Neural progenitor cell (in vitro differentiated cells): ENCODE results near the gene PRKAG2. TPM values are rescaled to one million over a fixed set of nuclear protein-coding genes. Genes with fewer than 3 reads are reported as not detected.

Experiments used
- DNase-seq: peaks from one replicate; pipeline ENCODE4 v3.0.0-alpha.2; 2016; ENCODE audit warnings: low spot score
- H2AFZ ChIP-seq: fragments of 200-600 bp; sonication (generic); replicated peaks from 2 replicates; pipeline ENCODE4 v1.6.1; 2016; ENCODE audit warnings: antibody characterized with exemption
- H3F3A ChIP-seq: fragments of 200-600 bp; sonication (generic); 2 replicates; pipeline ENCODE4 v1.6.1; 2016; ENCODE audit warnings: antibody characterized with exemption, low read depth
- H3K27ac ChIP-seq: fragments of 200-600 bp; sonication (generic); 2 replicates; pipeline ENCODE4 v1.5.1; 2016; ENCODE audit warnings: mild to moderate bottlenecking
- H3K27me3 ChIP-seq: fragments of 200-600 bp; sonication (generic); 2 replicates; pipeline ENCODE4 v1.6.1; 2016; ENCODE audit warnings: mild to moderate bottlenecking, moderate library complexity
- H3K36me3 ChIP-seq: fragments of 200-600 bp; sonication (generic); 2 replicates; pipeline ENCODE4 v1.5.1; 2016
- H3K4me1 ChIP-seq: fragments of 200-600 bp; sonication (generic); 2 replicates; pipeline ENCODE4 v1.6.1; 2016; ENCODE audit warnings: mixed run types
- H3K4me2 ChIP-seq: fragments of 200-600 bp; sonication (generic); 2 replicates; pipeline ENCODE4 v1.6.1; 2016
- H3K4me3 ChIP-seq: fragments of 200-600 bp; sonication (generic); 2 replicates; pipeline ENCODE4 v1.5.1; 2016
- H3K79me2 ChIP-seq: fragments of 200-600 bp; sonication (generic); 2 replicates; pipeline ENCODE4 v1.6.1; 2016; ENCODE audit warnings: low read depth
- H3K9ac ChIP-seq: fragments of 200-600 bp; sonication (generic); 2 replicates; pipeline ENCODE4 v1.6.1; 2016
- H3K9me3 ChIP-seq: fragments of 200-600 bp; sonication (generic); 2 replicates; pipeline ENCODE4 v1.5.1; 2016; ENCODE audit warnings: low read depth
- H4K20me1 ChIP-seq: fragments of 200-600 bp; sonication (generic); 2 replicates; pipeline ENCODE4 v1.6.1; 2016; ENCODE audit warnings: low read depth
- H3K27ac Mint-ChIP-seq: 3 replicates; pipeline ENCODE4 v1.8.0; 2021; ENCODE audit warnings: mixed read lengths
- H3K27me3 Mint-ChIP-seq: 2 replicates; pipeline ENCODE4 v1.8.0; 2022; ENCODE audit warnings: low read depth, mild to moderate bottlenecking, inconsistent platforms, moderate library complexity, mixed read lengths; ENCODE audit not compliant: insufficient read depth
- H3K36me3 Mint-ChIP-seq: 3 replicates; pipeline ENCODE4 v1.8.0; 2021; ENCODE audit warnings: mixed read lengths
- H3K4me1 Mint-ChIP-seq: 3 replicates; pipeline ENCODE4 v1.8.0; 2021; ENCODE audit warnings: mixed read lengths
- H3K4me3 Mint-ChIP-seq: 3 replicates; pipeline ENCODE4 v1.8.0; 2021; ENCODE audit warnings: mild to moderate bottlenecking, moderate library complexity, mixed read lengths
- H3K9me3 Mint-ChIP-seq: 3 replicates; pipeline ENCODE4 v1.8.0; 2020; ENCODE audit warnings: mixed read lengths
- EZH2 ChIP-seq: fragments of 200-600 bp; sonication (generic); IDR thresholded peaks from 2 replicates; pipeline ENCODE4 v1.6.1; 2017; ENCODE audit warnings: antibody characterized with exemption, mild to moderate bottlenecking, moderate library complexity
- EZH2phosphoT487 ChIP-seq: fragments of 200-600 bp; sonication (generic); IDR thresholded peaks from 2 replicates; pipeline ENCODE4 v1.6.1; 2017; ENCODE audit warnings: antibody characterized with exemption
- total RNA-seq: library from RNA; depleted of rRNA; stranded (reverse); fragments of >200 nt; gene quantifications from 2 replicates; pipeline ENCODE4 v1.2.3, GENCODE V29; 2015; ENCODE audit warnings: low replicate concordance
- TF ChIP-seq, protein P1 (sequence below): fragments of 200-600 bp; sonication (generic); IDR thresholded peaks from 2 replicates; pipeline ENCODE4 v1.5.1; 2017; ENCODE audit warnings: antibody characterized with exemption, mild to moderate bottlenecking

PRKAG2 gene
- total RNA-seq, 1 donor from 2014 or later = 11.4 TPM

DNA sequence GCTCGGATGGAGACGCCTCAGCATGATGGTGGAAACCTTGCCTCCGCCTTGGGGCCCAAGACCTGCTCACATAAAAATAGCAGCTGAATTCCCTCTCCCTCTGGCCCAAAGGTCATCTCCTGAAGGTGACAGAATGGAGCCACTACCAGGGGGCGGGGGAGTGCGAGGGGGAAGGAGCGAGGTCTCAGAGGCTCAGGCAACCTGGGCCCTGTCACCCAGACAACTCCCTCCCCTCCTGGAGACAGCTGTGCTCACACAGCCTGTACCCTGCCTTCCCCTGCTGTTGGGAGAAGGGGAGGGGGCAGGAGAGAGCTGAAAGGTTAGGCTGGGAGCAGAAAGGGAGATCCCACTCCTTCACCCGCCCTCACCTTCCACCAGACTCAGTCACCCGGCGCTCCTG, 184.2 kb downstream of the PRKAG2 start:
- Mint-ChIP-seq H3K27me3 (peaks cover 12% of the 10 kb centered on the region), H3K36me3 (no peaks in the 10 kb centered on the region), H3K4me3 (no peak overlapping the region), H3K9me3 (no peaks in the 10 kb centered on the region), H3K27ac (no peak overlapping the region), H3K4me1 (peaks cover 31% of the 10 kb centered on the region)
- Histone ChIP-seq H4K20me1 (no peaks in the 10 kb centered on the region), H3K27me3 (no peaks in the 10 kb centered on the region), H3K9ac (no peak overlapping the region), H3K79me2 (no peaks in the 10 kb centered on the region), H3K27ac (no peak overlapping the region), H3K9me3 (no peaks in the 10 kb centered on the region), H3K36me3 (no peaks in the 10 kb centered on the region), H3K4me3 (no peak overlapping the region), H3K4me1 (peaks cover 16% of the 10 kb centered on the region), H2AFZ (no peak overlapping the region), H3F3A (peaks cover 4% of the 10 kb centered on the region), H3K4me2 (no peak overlapping the region)
- no peak for DNase-seq
- TF ChIP-seq, protein P1, sequence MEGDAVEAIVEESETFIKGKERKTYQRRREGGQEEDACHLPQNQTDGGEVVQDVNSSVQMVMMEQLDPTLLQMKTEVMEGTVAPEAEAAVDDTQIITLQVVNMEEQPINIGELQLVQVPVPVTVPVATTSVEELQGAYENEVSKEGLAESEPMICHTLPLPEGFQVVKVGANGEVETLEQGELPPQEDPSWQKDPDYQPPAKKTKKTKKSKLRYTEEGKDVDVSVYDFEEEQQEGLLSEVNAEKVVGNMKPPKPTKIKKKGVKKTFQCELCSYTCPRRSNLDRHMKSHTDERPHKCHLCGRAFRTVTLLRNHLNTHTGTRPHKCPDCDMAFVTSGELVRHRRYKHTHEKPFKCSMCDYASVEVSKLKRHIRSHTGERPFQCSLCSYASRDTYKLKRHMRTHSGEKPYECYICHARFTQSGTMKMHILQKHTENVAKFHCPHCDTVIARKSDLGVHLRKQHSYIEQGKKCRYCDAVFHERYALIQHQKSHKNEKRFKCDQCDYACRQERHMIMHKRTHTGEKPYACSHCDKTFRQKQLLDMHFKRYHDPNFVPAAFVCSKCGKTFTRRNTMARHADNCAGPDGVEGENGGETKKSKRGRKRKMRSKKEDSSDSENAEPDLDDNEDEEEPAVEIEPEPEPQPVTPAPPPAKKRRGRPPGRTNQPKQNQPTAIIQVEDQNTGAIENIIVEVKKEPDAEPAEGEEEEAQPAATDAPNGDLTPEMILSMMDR = no peak
- no peak for TF ChIP-seq EZH2phosphoT487
- TF ChIP-seq EZH2 = no peak

DNA sequence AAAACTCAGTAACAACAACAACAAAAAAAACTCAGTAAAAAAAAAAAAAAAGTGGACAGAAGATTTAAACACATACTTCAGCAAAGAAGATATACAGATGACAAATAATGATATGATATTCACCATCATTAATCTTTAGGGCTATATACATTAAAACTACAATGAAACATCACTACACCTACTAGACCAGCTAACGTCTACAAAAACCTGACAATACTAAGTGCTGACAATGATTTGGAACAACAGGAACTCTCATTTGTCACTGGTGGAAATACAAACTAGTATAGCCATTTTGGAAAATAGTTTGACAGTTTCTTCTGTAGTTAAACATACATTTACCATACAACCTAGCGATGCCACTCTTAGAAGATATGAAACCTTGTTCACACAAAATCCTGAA, 185.5 kb downstream of the PRKAG2 start:
- Histone ChIP-seq H2AFZ (no peak overlapping the region), H3K27me3 (no peaks in the 10 kb centered on the region), H3F3A (peaks cover 2% of the 10 kb centered on the region), H3K27ac (no peak overlapping the region), H4K20me1 (no peaks in the 10 kb centered on the region), H3K9me3 (no peaks in the 10 kb centered on the region), H3K79me2 (no peaks in the 10 kb centered on the region), H3K36me3 (no peaks in the 10 kb centered on the region), H3K4me2 (no peak overlapping the region), H3K4me1 (peaks cover 10% of the 10 kb centered on the region), H3K9ac (no peak overlapping the region), H3K4me3 (no peak overlapping the region)
- Mint-ChIP-seq H3K27ac (no peak overlapping the region), H3K27me3 (peaks cover 12% of the 10 kb centered on the region), H3K4me1 (peaks cover 39% of the 10 kb centered on the region), H3K4me3 (no peak overlapping the region), H3K36me3 (no peaks in the 10 kb centered on the region), H3K9me3 (no peaks in the 10 kb centered on the region)
- TF ChIP-seq, protein P1 = no peak
- TF ChIP-seq EZH2phosphoT487 (no peak), EZH2 (no peak)
- no peak for DNase-seq

GRCh38 chr7:151690606-151691005, 186.3 kb downstream of the PRKAG2 start:
- H3K4me2 ChIP-seq = no peak overlapping the region

More at GRCh38 chr7:151690606-151691005, 186.3 kb downstream of the PRKAG2 start:
- Histone ChIP-seq H3K27me3 (no peaks in the 10 kb centered on the region), H3K36me3 (no peaks in the 10 kb centered on the region), H3K4me3 (no peak overlapping the region), H3K9me3 (no peaks in the 10 kb centered on the region), H4K20me1 (no peaks in the 10 kb centered on the region), H2AFZ (no peak overlapping the region), H3K4me1 (peaks cover 2% of the 10 kb centered on the region), H3K79me2 (no peaks in the 10 kb centered on the region), H3F3A (no peaks in the 10 kb centered on the region), H3K27ac (no peak overlapping the region), H3K9ac (no peak overlapping the region)
- Mint-ChIP-seq H3K27me3 (peaks cover 10% of the 10 kb centered on the region), H3K4me3 (no peak overlapping the region), H3K9me3 (no peaks in the 10 kb centered on the region), H3K27ac (no peak overlapping the region), H3K4me1 (peaks cover 37% of the 10 kb centered on the region), H3K36me3 (no peaks in the 10 kb centered on the region)
- TF ChIP-seq EZH2 = no peak
- no peak for TF ChIP-seq EZH2phosphoT487
- TF ChIP-seq, protein P1 = no peak
- DNase-seq = no peak
